GM12878 (cell line): ENCODE results near the gene AIG1. TPM values are rescaled to one million over a fixed set of nuclear protein-coding genes. Genes with fewer than 3 reads are reported as not detected.

Source experiments
- ATAC-seq: fragments of 200-7000 bp; cut with Tn5 transposase; 3 replicates; pipeline ENCODE4 v1.9.1; 2020; ENCODE audit warnings: mild to moderate bottlenecking, moderate library complexity
- BruUV-seq: library from RNA; stranded (reverse); fragments of 400-500 nt; replicated peaks from 2 replicates; lab custom pipeline; 2021; lab: Mats Ljungman, UMichigan
- CTCF ChIA-PET: fragments of 300-600 bp; sonication (Branson Sonifier 250); formaldehyde crosslinking; extraction: SDS; loops from one replicate; lab custom pipeline; 2021; ENCODE audit warnings: inconsistent platforms; lab: Yijun Ruan, JAX
- POLR2A ChIA-PET: fragments of 350-600 bp; formaldehyde crosslinking; extraction: SDS; loops from one replicate; lab custom pipeline; 2021; ENCODE audit warnings: inconsistent platforms; lab: Charles Lee
- RAD21 ChIA-PET: fragments of 300-600 bp; sonication (Branson Sonifier 250); formaldehyde crosslinking; loops from one replicate; lab custom pipeline; 2023; ENCODE audit warnings: antibody characterized with exemption; ENCODE audit not compliant: unreplicated experiment; lab: Charles Lee
- SMC1A ChIA-PET: fragments of 300-600 bp; sonication (Branson Sonifier 250); formaldehyde crosslinking; loops from one replicate; lab custom pipeline; 2023; ENCODE audit not compliant: unreplicated experiment, uncharacterized antibody; lab: Charles Lee
- DNase-seq: peaks from one replicate; pipeline ENCODE4 v3.0.0-alpha.2; 2011; ENCODE audit warnings: low read depth, low spot score
- FAIRE-seq: peaks from 3 replicates; lab custom pipeline; 2011; peaks lifted over from hg19 to GRCh38; lab: Jason Lieb, UNC
- H2AFZ ChIP-seq: 2 replicates; pipeline ENCODE4 v1.6.0; 2011; ENCODE audit warnings: low read depth, low read length, control low read depth; ENCODE audit not compliant: control insufficient read depth
- H3K27ac ChIP-seq: 2 replicates; pipeline ENCODE4 v1.5.1; 2011; ENCODE audit warnings: control low read depth; ENCODE audit not compliant: control insufficient read depth, insufficient read depth
- H3K27me3 ChIP-seq, 2 experiments: replicated peaks in 1 of 2; 2 replicates each; pipeline versions ENCODE4 v1.6.0 to v1.6.1; 2011; ENCODE audit warnings: low read length in 1 of 2; ENCODE audit not compliant: control insufficient read depth in 2 of 2, insufficient read depth in 2 of 2
- H3K36me3 ChIP-seq, 2 experiments: 2 replicates each; pipeline ENCODE4 v1.5.1; 2011; ENCODE audit warnings: low read length in 1 of 2; ENCODE audit not compliant: control insufficient read depth in 2 of 2, insufficient read depth in 2 of 2
- H3K4me1 ChIP-seq: 2 replicates; pipeline ENCODE4 v1.6.1; 2011; ENCODE audit warnings: mild to moderate bottlenecking, low read length, moderate library complexity, mixed read lengths; ENCODE audit not compliant: control insufficient read depth, insufficient read depth
- H3K4me2 ChIP-seq: 2 replicates; pipeline ENCODE4 v1.6.0; 2011; ENCODE audit warnings: control low read depth; ENCODE audit not compliant: control insufficient read depth, insufficient read depth
- H3K4me3 ChIP-seq: fragments of 200-600 bp; sonication (generic); 2 replicates; pipeline ENCODE4 v1.5.1; 2016
- H3K79me2 ChIP-seq: 2 replicates; pipeline ENCODE4 v1.6.0; 2011; ENCODE audit warnings: low read length; ENCODE audit not compliant: control insufficient read depth, insufficient read depth
- H3K9ac ChIP-seq: 2 replicates; pipeline ENCODE4 v1.8.0; 2011; ENCODE audit warnings: low read length, control low read depth, mixed read lengths; ENCODE audit not compliant: control insufficient read depth, insufficient read depth
- H3K9me3 ChIP-seq: replicated peaks from 3 replicates; pipeline ENCODE4 v1.5.1; 2011; ENCODE audit warnings: mild to moderate bottlenecking, low read length; ENCODE audit not compliant: control insufficient read depth, insufficient read depth
- H4K20me1 ChIP-seq: 2 replicates; pipeline ENCODE4 v1.6.0; 2011; ENCODE audit not compliant: control insufficient read depth, insufficient read depth
- BHLHE40 ChIP-seq, 2 experiments: fragments of 450-650 bp in 1 of 2; IDR thresholded peaks; 2 replicates each; pipeline ENCODE4 v1.6.1; 2011 to 2017; ENCODE audit warnings: low read depth in 2 of 2, borderline replicate concordance in 1 of 2, improper control_type of control experiment in 1 of 2, low read length in 1 of 2, mild to moderate bottlenecking in 1 of 2
- CHD4 ChIP-seq: fragments of 200-600 bp; sonication (generic); IDR thresholded peaks from 2 replicates; pipeline ENCODE4 v1.6.1; 2016; ENCODE audit warnings: mild to moderate bottlenecking
- CTCF ChIP-seq, 3 experiments: IDR thresholded peaks in 2 of 3; conservative IDR thresholded peaks in 1 of 3; 2 replicates each; pipeline ENCODE4 v1.5.1; 2011; ENCODE audit warnings: low read depth in 3 of 3, low read length in 3 of 3, mild to moderate bottlenecking in 3 of 3, control low read depth in 2 of 3, moderate library complexity in 2 of 3, inconsistent platforms in 1 of 3, mixed read lengths in 1 of 3; ENCODE audit not compliant: control insufficient read depth in 2 of 3, insufficient read depth in 1 of 3; ENCODE audit errors: extremely low read depth in 1 of 3
- DPF2 ChIP-seq: fragments of 450-650 bp; IDR thresholded peaks from 2 replicates; pipeline ENCODE4 v1.6.1; 2017; ENCODE audit warnings: mild to moderate bottlenecking
- FOXM1 ChIP-seq: IDR thresholded peaks from 2 replicates; pipeline ENCODE4 v1.6.1; 2012; ENCODE audit warnings: low read depth, mild to moderate bottlenecking, inconsistent platforms, low read length, moderate library complexity
- HSF1 ChIP-seq: fragments of 150-350 bp; IDR thresholded peaks from 2 replicates; pipeline ENCODE4 v1.6.1; 2014; ENCODE audit warnings: mild to moderate bottlenecking, low read depth, low read length
- IRF4 ChIP-seq: IDR thresholded peaks from 2 replicates; pipeline ENCODE4 v1.6.1; 2011; ENCODE audit warnings: low read depth, low read length
- MYB ChIP-seq: fragments of 150-350 bp; IDR thresholded peaks from 2 replicates; pipeline ENCODE4 v1.6.1; 2014; ENCODE audit warnings: mild to moderate bottlenecking, low read depth, low read length, borderline replicate concordance
- RUNX3 ChIP-seq: IDR thresholded peaks from 2 replicates; pipeline ENCODE4 v1.6.1; 2012; ENCODE audit warnings: low read length, inconsistent platforms
- SMAD1 ChIP-seq: fragments of 450-650 bp; IDR thresholded peaks from 2 replicates; pipeline ENCODE4 v1.6.1; 2018; ENCODE audit warnings: mild to moderate bottlenecking, low read depth; ENCODE audit not compliant: partially characterized antibody
- SREBF1 ChIP-seq: IDR thresholded peaks from 2 replicates; pipeline ENCODE4 v1.6.1; 2012; ENCODE audit warnings: mild to moderate bottlenecking, low read length
- YY1 ChIP-seq: IDR thresholded peaks from 2 replicates; pipeline ENCODE4 v1.6.1; 2011; ENCODE audit warnings: low read depth, mild to moderate bottlenecking, low read length
- ZNF687 ChIP-seq: fragments of 450-650 bp; IDR thresholded peaks from 2 replicates; pipeline ENCODE4 v1.6.1; 2017; ENCODE audit warnings: mild to moderate bottlenecking, moderate library complexity
- WGBS: methylation state at CpG from one replicate; pipeline ENCODE4 v1.1.6; 2016; ENCODE audit warnings: low lambda C conversion rate; ENCODE audit not compliant: insufficient replicate concordance, insufficient coverage; ENCODE audit errors: missing lambda C conversion rate; 5-methylcytosine and 5-hydroxymethylcytosine counted together
- in situ Hi-C: fragments of 300-500 bp; cut with MboI; formaldehyde crosslinking; loops from 9 replicates; pipeline ENCODE4 v1.14.3; 2018; ENCODE audit warnings: mixed read lengths
- intact Hi-C: fragments of 100-400 bp; cut with micrococcal nuclease; formaldehyde crosslinking; loops from one replicate; pipeline ENCODE4 v1.14.2; 2022; ENCODE audit not compliant: unreplicated experiment
- polyA plus RNA-seq, 11 experiments: library from polyadenylated mRNA; depleted of rRNA in 4 of 11; unstranded in 6 of 11; stranded (reverse) in 5 of 11; fragments of >200 nt; fragmentation: Nextera tagmentation in 4 of 11; fragmentation: Illumina TruSeq in 1 of 11; extraction: Ambion mirVana in 4 of 11; extraction: Trizol in 1 of 11; gene quantifications; 1 replicate in 1 of 11; 2 replicates in 10 of 11; pipeline versions ENCODE4 v1.2.1 to v1.2.3, GENCODE V29; 2011 to 2016; ENCODE audit warnings: inconsistent platforms in 2 of 11, missing spikeins in 2 of 11, low read depth in 1 of 11
- total RNA-seq, 4 experiments: library from RNA; depleted of rRNA in 3 of 4; stranded (reverse); fragments of >200 nt in 3 of 4; fragmentation: Illumina TruSeq in 1 of 4; extraction: Trizol in 1 of 4; gene quantifications; 2 replicates each; pipeline versions ENCODE4 v1.2.1 to v1.2.3, GENCODE V29; 2013 to 2021

The AIG1 gene
- total and polyA plus RNA-seq, 10 of the 15 experiments (the other 5 are each of a cell fraction or from before 2014, with no cell fraction given) = 27.0 to 74.5 (median 36.4) TPM

GRCh38 chr6:143018955-143019354, 41.7 kb upstream of the AIG1 start:
- intact Hi-C loops = no loop called here
- Histone ChIP-seq H3K27me3 (no peaks in the 10 kb centered on the region), H3K4me1 (0 out of 2 replicates have a peak, but pooled peaks cover 3% of the 10 kb centered on the region), H3K4me3 (no peak overlapping the region), H3K27ac (no peak overlapping the region), H4K20me1 (no peaks in the 10 kb centered on the region), H3K4me2 (no peak overlapping the region), H3K9ac (no peak overlapping the region), H3K36me3 (no peaks in the 10 kb centered on the region), H3K9me3 (peaks cover 8% of the 10 kb centered on the region), H3K79me2 (no peaks in the 10 kb centered on the region), H2AFZ (no peak overlapping the region)
- FAIRE-seq (no peak), DNase-seq (no peak), ATAC-seq (no peak)
- POLR2A ChIA-PET = no interaction called here
- CTCF ChIA-PET = no interaction called here
- BruUV-seq = no TSS peak
- TF ChIP-seq BHLHE40 (IDR thresholded peaks at IDR 0.05; ENCODE audit: borderline replicate concordance in 1 of 2, low read depth in 2 of 2, low read length in 1 of 2) = no peak
- no peak for TF ChIP-seq SMAD1
- TF ChIP-seq SREBF1 = no peak
- no peak for TF ChIP-seq HSF1
- TF ChIP-seq CHD4 = no peak
- no peak for TF ChIP-seq CTCF (IDR thresholded peaks at IDR 0.05 in 2 of 3, conservative IDR thresholded peaks at IDR 0.05 in 1 of 3; ENCODE audit: control insufficient read depth in 2 of 3, extremely low read depth in 1 of 3, insufficient read depth in 1 of 3, low read depth in 3 of 3, low read length in 3 of 3)
- TF ChIP-seq FOXM1 = no peak
- no peak for TF ChIP-seq ZNF687
- TF ChIP-seq RUNX3 = no peak
- no peak for TF ChIP-seq IRF4
- TF ChIP-seq DPF2 = no peak
- no peak for TF ChIP-seq YY1
- no peak for TF ChIP-seq MYB
- SMC1A ChIA-PET = no interaction called here
- RAD21 ChIA-PET = no interaction called here
- in situ Hi-C loops = no loop called here
- 49% methylated on average over 5 of the region's 5 CpGs for WGBS
